Calu3 (cell line): ENCODE results near the gene PTPRG. TPM values are rescaled to one million over a fixed set of nuclear protein-coding genes. Genes with fewer than 3 reads are reported as not detected.

Source experiments
- BruUV-seq: library from RNA; stranded (reverse); fragments of 400-500 nt; replicated peaks from 2 replicates; lab custom pipeline; 2021; lab: Mats Ljungman, UMichigan
- CTCF ChIA-PET: fragments of 300-600 bp; sonication (Branson Sonifier 250); formaldehyde crosslinking; loops from one replicate; lab custom pipeline; 2022; ENCODE audit warnings: antibody characterized with exemption; lab: Charles Lee
- DNase-seq: peaks from one replicate; pipeline ENCODE4 v3.0.0; 2022
- H3K27ac Mint-ChIP-seq: one replicate; pipeline ENCODE4 v1.8.0; 2022; ENCODE audit warnings: mixed read lengths; ENCODE audit not compliant: unreplicated experiment
- H3K27me3 Mint-ChIP-seq: one replicate; pipeline ENCODE4 v1.8.0; 2022; ENCODE audit warnings: mixed read lengths; ENCODE audit not compliant: unreplicated experiment
- H3K36me3 Mint-ChIP-seq: one replicate; pipeline ENCODE4 v1.8.0; 2022; ENCODE audit warnings: mild to moderate bottlenecking, moderate library complexity, mixed read lengths; ENCODE audit not compliant: insufficient read depth, unreplicated experiment
- H3K4me1 Mint-ChIP-seq: one replicate; pipeline ENCODE4 v1.8.0; 2022; ENCODE audit warnings: mild to moderate bottlenecking, low read depth, mixed read lengths; ENCODE audit not compliant: unreplicated experiment
- H3K4me3 Mint-ChIP-seq: one replicate; pipeline ENCODE4 v1.8.0; 2022; ENCODE audit warnings: mild to moderate bottlenecking, low read depth, moderate library complexity, mixed read lengths; ENCODE audit not compliant: unreplicated experiment
- H3K9me3 Mint-ChIP-seq: one replicate; pipeline ENCODE4 v1.8.0; 2022; ENCODE audit warnings: low read depth, mixed read lengths; ENCODE audit not compliant: unreplicated experiment
- intact Hi-C: fragments of 100-400 bp; cut with micrococcal nuclease; formaldehyde crosslinking; loops from one replicate; pipeline ENCODE4 v1.10.0; 2022; ENCODE audit not compliant: unreplicated experiment
- total RNA-seq: library from RNA; stranded (reverse); gene quantifications from 2 replicates; pipeline ENCODE4 v1.2.3, GENCODE V29; 2022
- TF ChIP-seq, protein P1 (sequence below): fragments of 200-600 bp; IDR thresholded peaks from one replicate; pipeline ENCODE4 v1.8.0; 2022; ENCODE audit warnings: antibody characterized with exemption; ENCODE audit not compliant: unreplicated experiment

The PTPRG gene
- total RNA-seq, 1 experiment from 2014 or later, result 0.35 TPM

DNA sequence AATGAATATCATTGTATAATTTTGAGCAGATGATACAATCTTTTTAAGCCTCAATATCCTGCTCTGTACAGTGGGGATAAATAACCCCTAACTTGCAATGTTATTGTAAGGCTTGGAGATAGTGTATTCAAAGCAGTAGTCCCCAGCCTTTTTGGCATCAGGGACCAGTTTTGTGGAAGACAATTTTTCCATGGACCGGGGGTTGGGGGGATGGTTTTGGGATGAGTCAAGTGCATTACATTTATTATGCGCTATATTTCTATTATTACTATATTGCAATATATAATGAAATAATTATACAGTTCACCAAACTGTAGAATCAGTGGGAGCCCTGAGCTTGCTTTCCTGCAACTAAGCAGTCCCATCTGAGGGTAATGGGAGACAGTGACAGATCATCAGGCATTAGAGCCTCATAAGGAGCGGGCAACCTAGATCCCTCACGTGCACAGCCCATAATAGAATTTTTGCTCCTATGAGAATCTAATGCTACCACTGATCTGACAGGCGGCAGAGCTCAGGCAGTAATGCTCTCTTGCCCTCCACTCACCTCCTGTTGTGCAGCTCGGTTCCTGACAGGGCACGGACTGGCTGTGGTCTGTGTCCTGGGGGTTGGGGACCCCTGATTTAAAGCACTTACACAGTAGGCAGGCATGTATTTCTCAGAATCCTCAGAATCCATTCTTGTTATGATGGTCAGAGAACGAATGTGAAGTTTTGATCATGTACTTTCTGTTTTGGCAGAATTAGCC is 102.2 kb downstream of the PTPRG start:
- CTCF ChIA-PET, result no interaction called here
- Mint-ChIP-seq H3K4me3 (no peak overlapping the region), H3K36me3 (no peaks in the 10 kb centered on the region), H3K27me3 (no peaks in the 10 kb centered on the region), H3K27ac (no peak overlapping the region), H3K9me3 (peaks cover 3% of the 10 kb centered on the region), H3K4me1 (no peaks in the 10 kb centered on the region)
- intact Hi-C loops, result no loop called here
- no TSS peak for BruUV-seq
- TF ChIP-seq, protein P1, sequence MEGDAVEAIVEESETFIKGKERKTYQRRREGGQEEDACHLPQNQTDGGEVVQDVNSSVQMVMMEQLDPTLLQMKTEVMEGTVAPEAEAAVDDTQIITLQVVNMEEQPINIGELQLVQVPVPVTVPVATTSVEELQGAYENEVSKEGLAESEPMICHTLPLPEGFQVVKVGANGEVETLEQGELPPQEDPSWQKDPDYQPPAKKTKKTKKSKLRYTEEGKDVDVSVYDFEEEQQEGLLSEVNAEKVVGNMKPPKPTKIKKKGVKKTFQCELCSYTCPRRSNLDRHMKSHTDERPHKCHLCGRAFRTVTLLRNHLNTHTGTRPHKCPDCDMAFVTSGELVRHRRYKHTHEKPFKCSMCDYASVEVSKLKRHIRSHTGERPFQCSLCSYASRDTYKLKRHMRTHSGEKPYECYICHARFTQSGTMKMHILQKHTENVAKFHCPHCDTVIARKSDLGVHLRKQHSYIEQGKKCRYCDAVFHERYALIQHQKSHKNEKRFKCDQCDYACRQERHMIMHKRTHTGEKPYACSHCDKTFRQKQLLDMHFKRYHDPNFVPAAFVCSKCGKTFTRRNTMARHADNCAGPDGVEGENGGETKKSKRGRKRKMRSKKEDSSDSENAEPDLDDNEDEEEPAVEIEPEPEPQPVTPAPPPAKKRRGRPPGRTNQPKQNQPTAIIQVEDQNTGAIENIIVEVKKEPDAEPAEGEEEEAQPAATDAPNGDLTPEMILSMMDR, result no peak
- no peak for DNase-seq

DNA sequence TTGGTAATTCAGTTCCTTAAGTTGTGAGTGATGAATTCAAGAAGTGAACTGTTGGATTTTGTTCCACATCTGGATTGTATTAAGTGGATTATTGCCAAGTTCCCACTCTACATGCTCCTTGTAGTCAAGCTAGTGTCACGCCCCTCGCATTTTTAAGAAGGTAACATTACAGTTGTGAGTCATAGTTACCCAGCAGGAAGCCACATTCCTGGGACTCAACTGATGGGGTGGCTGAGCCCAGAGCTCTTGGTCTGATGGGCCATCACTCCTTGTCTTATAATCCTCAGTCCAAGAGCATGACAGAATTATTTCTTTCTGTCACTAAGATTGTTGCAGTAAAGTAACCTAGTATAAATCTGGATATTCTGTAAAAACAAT is 102.7 kb downstream of the PTPRG start:
- no peak for DNase-seq
- BruUV-seq, result no TSS peak
- H3K9me3 Mint-ChIP-seq, result peaks cover 3% of the 10 kb centered on the region
- CTCF ChIA-PET, result no interaction called here
- intact Hi-C loops, result no loop called here
- H3K36me3 Mint-ChIP-seq, result no peaks in the 10 kb centered on the region
- no peaks in the 10 kb centered on the region for H3K4me1 Mint-ChIP-seq
- H3K4me3 Mint-ChIP-seq, result no peak overlapping the region
- no peak overlapping the region for H3K27ac Mint-ChIP-seq
- no peaks in the 10 kb centered on the region for H3K27me3 Mint-ChIP-seq
- TF ChIP-seq, protein P1, result no peak

DNA sequence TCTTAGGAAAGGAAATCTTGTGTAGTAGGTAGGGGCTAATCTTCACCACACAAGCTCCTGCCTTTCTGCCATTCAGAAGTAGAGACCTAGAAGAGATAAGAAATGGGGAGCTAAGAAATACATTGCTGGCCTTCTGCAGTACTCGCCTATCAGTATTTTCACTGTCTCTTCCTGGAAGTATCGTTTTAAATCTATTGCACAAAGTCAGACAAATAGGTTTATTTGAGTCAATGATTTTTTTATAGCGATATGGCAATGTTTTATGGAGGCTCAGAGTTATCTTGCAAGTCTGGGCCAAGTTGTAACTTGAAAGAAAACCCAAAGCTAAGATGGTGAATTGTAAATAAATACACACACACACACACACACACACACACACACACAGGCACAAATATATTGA is 103.8 kb downstream of the PTPRG start:
- Mint-ChIP-seq H3K4me3 (no peak overlapping the region), H3K27me3 (no peaks in the 10 kb centered on the region), H3K27ac (no peak overlapping the region), H3K9me3 (peaks cover 3% of the 10 kb centered on the region), H3K4me1 (no peaks in the 10 kb centered on the region), H3K36me3 (no peaks in the 10 kb centered on the region)
- no TSS peak for BruUV-seq
- CTCF ChIA-PET, result no interaction called here
- no peak for DNase-seq
- intact Hi-C loops, result no loop called here
- TF ChIP-seq, protein P1, result no peak

DNA sequence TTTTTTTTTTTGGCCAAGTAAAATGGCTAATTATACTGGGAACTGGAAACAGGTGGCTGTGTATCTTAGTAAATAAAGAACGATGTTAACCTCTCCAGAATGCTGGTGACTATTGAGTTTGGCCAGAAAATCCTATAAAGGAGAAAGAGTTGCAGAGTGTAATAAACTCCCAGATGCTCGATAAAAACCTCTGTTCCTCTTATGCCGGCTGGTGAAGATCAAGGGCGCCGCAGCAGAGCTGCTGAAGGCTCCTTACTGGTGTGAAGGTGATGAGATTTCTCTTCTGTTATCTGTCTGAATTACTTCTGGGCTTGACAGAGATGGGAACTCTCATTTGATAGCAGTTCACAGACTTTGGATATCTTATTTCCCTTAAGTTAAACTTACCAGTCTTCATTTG is 104.6 kb downstream of the PTPRG start:
- Mint-ChIP-seq H3K4me1 (no peaks in the 10 kb centered on the region), H3K4me3 (no peak overlapping the region), H3K9me3 (peaks cover 3% of the 10 kb centered on the region), H3K27me3 (no peaks in the 10 kb centered on the region), H3K27ac (no peak overlapping the region), H3K36me3 (no peaks in the 10 kb centered on the region)
- TF ChIP-seq, protein P1, result no peak
- CTCF ChIA-PET, result no interaction called here
- no TSS peak for BruUV-seq
- DNase-seq, result no peak
- intact Hi-C loops, result no loop called here
